ENCODE data around the gene PCGF1.

The PCGF1 gene

GRCh38 chr2:74496997-74497776 lies 10.3 kb downstream of the PCGF1 start:
- no peak overlapping the region for H3K4me3 ChIP-seq (ENCODE audit: low read depth, low read length)
- no peak for TF ChIP-seq CTCF (IDR thresholded peaks at IDR 0.05; ENCODE audit: borderline replicate concordance, insufficient read depth, low read depth, low read length)

GRCh38 chr2:74495440-74495839 lies 12.1 kb downstream of the PCGF1 start:
- no peak overlapping the region for H3K4me3 ChIP-seq (ENCODE audit: low read depth, low read length)
- no peak for TF ChIP-seq CTCF (IDR thresholded peaks at IDR 0.05; ENCODE audit: borderline replicate concordance, insufficient read depth, low read depth, low read length)

- no peak for TF ChIP-seq CTCF (IDR thresholded peaks at IDR 0.05; ENCODE audit: borderline replicate concordance, insufficient read depth, low read depth, low read length)
- H3K4me3 ChIP-seq (ENCODE audit: low read depth, low read length) = no peak overlapping the region
Observed at GRCh38 chr2:74493546-74493945, 13.9 kb downstream of the PCGF1 start.

GRCh38 chr2:74491648-74492544 lies 15.6 kb downstream of the PCGF1 start:
- H3K4me3 ChIP-seq (ENCODE audit: low read depth, low read length) = no peak overlapping the region
- no peak for TF ChIP-seq CTCF (IDR thresholded peaks at IDR 0.05; ENCODE audit: borderline replicate concordance, insufficient read depth, low read depth, low read length)

- TF ChIP-seq CTCF (IDR thresholded peaks at IDR 0.05; ENCODE audit: borderline replicate concordance, insufficient read depth, low read depth, low read length) = no peak
- H3K4me3 ChIP-seq (ENCODE audit: low read depth, low read length) = no peak overlapping the region
Observed at GRCh38 chr2:74489906-74490305, 17.6 kb downstream of the PCGF1 start.

- H3K4me3 ChIP-seq (ENCODE audit: low read depth, low read length) = no peak overlapping the region
- no peak for TF ChIP-seq CTCF (IDR thresholded peaks at IDR 0.05; ENCODE audit: borderline replicate concordance, insufficient read depth, low read depth, low read length)
Observed at GRCh38 chr2:74488643-74489481, 18.6 kb downstream of the PCGF1 start.
